ENCODE measurements around the gene STPG4.

The STPG4 gene

DNA sequence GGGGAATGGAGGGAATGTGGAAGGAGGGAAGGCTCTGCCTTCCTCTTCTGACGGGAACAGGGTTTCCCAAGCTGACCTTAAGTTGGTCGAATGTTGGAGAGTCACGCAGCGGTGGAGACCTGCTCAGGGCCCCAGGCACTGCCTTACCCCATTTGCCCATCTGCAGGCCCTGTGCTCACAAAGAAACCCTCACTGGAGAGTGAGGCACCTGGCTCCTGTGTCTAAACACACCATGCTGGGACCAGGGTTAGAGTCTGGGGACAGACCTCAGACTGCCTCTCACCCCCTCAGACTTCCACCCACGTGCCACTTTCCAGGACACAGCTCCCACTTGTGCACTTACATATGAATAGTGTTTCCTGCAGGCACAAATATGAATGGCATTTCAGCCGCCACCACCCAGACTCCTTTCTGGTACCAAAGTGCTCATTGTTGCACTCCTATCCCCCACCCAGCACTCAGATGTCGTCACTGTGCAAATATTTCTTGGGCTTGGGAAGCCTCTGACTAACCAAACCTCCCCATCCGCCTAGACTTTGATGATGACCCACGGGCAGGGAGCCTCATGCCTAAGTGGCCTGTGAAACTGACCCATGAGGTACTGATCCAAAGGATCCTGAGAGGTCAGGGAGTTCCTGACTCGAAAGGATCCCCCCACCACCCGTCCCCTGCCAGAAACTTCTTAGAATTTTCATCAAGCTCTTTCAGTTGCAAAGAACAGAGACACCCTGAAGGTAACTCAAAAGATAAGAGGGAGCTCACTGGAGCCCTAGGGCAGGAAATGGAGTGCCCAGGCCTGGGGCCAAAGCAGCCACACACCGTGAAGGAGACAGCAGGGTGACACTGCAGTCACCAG lies 78.3 kb downstream of the STPG4 start:
- H3K27ac ChIP-seq, result no peak overlapping the region

DNA sequence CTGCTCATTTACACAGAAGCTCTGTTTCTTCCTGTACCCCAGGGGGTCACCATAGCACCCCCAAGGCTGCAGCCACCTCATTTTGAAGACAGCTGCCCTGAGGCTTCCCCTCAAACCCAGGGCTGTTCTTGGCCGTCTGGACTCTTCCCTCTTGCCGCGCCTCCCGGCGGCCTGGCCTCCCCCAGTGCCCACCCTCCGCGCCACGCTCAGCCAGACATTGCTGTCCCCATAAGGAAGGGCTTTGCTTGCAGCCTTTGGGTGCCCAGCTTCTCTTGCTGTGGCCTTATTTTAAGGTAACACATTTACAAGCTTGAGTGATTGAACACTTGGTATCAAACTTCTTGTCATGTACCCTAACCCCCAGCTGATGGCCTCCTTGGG lies 79.0 kb downstream of the STPG4 start:
- H3K27ac ChIP-seq, result no peak overlapping the region
- TF ChIP-seq, protein P1, sequence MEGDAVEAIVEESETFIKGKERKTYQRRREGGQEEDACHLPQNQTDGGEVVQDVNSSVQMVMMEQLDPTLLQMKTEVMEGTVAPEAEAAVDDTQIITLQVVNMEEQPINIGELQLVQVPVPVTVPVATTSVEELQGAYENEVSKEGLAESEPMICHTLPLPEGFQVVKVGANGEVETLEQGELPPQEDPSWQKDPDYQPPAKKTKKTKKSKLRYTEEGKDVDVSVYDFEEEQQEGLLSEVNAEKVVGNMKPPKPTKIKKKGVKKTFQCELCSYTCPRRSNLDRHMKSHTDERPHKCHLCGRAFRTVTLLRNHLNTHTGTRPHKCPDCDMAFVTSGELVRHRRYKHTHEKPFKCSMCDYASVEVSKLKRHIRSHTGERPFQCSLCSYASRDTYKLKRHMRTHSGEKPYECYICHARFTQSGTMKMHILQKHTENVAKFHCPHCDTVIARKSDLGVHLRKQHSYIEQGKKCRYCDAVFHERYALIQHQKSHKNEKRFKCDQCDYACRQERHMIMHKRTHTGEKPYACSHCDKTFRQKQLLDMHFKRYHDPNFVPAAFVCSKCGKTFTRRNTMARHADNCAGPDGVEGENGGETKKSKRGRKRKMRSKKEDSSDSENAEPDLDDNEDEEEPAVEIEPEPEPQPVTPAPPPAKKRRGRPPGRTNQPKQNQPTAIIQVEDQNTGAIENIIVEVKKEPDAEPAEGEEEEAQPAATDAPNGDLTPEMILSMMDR (conservative IDR thresholded peaks at IDR 0.05), result no peak

More for the DNA sequence above, 78.3 kb downstream of the STPG4 start:
- TF ChIP-seq, protein P1 (conservative IDR thresholded peaks at IDR 0.05), result no peak

DNA sequence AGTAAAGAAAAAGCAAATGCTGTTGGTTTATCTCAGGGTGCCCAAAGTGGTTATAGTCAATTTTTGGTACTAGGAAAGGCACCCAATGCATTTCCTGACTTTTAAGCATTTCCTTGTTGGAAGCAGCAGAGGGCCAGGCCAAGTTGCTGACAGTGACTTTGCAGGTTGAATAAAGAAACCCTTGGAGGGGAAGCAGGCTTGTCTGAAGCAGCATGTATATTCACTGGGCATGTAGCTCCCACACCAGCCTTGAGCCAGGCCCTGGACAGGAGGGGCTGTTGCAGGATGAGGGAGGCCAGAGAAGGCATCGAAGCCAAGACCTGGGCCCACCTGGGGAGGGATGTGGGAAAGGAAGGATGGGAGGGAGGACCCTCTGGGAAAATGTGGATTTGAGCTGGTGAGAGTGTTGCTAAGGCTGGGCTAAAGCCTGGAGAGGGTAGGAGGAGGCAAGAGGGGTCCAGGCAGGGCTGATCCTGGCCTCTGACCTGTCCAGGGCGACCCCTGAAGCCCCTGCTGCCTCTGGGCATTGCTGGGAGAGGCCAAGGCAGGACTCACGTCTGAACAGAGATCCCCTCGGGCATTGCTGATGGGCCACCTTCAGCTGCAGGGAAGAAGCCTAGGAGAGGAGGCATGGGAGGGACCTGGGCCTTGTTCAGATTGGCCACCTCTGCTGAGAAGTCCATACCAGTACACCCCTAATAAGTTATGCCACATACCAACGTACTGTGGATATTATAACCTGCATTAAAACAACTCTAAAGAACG lies 79.6 kb downstream of the STPG4 start:
- no peak overlapping the region for H3K27ac ChIP-seq
- TF ChIP-seq, protein P1 (conservative IDR thresholded peaks at IDR 0.05), result no peak

DNA sequence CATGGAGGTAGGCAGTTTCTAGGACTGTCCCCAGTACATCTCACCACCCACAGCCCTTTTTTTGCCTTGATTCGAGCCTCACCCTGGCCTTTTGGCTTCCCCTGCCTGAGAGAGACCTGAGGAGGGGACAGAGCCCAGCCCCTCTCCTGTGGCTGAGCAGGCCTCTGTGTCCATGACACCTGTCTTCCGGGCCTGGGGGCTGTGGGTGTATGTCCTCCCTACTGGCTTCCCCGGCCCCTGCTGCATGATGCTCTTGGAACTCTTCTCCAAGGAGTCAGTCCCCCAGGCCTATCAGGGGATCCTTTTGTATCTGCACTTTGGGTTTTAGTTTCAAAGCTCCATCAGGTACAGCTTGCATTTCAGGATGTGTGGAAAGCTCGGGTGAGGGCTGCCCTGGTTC lies 80.4 kb downstream of the STPG4 start:
- H3K27ac ChIP-seq, result no peak overlapping the region
- TF ChIP-seq, protein P1 (conservative IDR thresholded peaks at IDR 0.05), result no peak

DNA sequence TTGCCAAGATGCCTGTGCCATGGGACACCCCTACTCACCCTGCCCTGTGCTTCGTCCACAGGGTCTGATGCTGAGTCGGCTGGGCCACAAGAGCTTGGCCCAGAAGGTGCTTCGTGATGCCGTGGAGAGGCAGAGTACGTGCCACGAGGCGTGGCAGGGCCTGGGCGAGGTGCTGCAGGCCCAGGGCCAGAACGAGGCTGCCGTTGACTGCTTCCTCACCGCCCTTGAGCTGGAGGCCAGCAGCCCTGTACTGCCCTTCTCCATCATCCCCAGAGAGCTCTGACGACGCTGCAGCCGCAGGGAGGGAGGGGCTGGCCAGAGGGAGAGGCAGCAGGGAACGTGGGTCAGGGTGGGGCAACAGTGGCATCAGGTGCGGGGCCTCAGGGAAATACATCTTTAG lies 81.5 kb downstream of the STPG4 start:
- no peak overlapping the region for H3K27ac ChIP-seq
- TF ChIP-seq, protein P1 (conservative IDR thresholded peaks at IDR 0.05), result no peak

DNA sequence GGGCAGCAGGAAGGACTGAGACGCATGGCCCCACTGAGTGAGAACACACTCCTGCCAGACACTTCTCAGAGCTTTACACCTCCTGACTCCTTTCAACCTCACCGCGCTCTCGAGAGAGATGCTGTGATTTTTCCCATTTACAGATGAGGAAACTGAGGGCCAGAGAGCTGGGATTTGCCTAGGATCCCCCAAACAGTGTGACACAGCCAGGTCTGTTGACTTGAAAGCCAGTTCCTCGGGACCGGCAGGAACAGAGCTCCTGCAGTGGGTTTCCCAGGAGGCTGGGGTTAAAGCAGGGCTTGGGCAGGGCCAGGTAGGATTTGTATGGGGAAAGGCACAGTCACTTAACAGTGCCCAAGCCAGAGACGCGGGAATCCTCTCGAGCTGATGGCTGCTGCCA lies 81.9 kb downstream of the STPG4 start:
- TF ChIP-seq, protein P1 (conservative IDR thresholded peaks at IDR 0.05), result no peak

DNA sequence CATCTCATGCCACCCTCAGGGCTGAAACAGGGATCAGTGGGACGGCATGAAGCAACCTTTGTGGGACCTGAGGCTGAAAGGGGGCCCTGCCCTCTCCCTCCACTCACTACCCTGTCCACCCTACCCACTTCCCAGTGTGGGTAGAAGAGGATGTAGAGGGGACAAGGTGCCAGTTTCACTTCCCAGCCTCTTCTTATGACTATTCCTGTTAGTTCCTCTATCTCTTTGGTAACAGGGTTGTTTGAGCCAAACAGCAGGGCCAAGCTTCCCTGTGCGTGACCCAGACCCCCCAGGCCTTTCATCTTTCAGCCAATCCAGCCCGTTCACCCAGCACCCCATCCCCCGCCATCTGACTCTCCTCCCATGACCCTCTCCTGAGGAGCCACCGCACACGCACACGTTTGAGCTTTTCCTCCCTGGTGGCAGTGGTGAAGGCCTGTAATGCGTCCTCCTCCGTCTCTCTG lies 82.3 kb downstream of the STPG4 start:
- H3K27ac ChIP-seq, result no peak overlapping the region
- TF ChIP-seq, protein P1 (conservative IDR thresholded peaks at IDR 0.05), result no peak

More for the DNA sequence above, 81.9 kb downstream of the STPG4 start:
- H3K27ac ChIP-seq, result no peak overlapping the region
